Stimulated activated naive B cell treated with anti-CD40 and anti-IgM and Interleukin-4, amounts not matched to agents 10 μg/mL and 1 μg/mL and 100 μg/mL, for 72 hours (primary cell): Measurements from ENCODE around the gene YIF1B.
A peak's percentile ranks its signal among the peaks of the same experiment; 100 is the strongest.

Experiments used
- ATAC-seq, 2 donors: fragments of 150-1000 bp; cut with Tn5 transposase; replicated peaks; 2 replicates each; pipeline ENCODE4 v1.10.0; 2021; ENCODE audit warnings: moderate library complexity in 1 of 2
- DNase-seq: peaks from one replicate; pipeline ENCODE4 v3.0.0; 2021
- H3K27ac Mint-ChIP-seq: one replicate; pipeline ENCODE4 v1.8.0; 2022; ENCODE audit warnings: mild to moderate bottlenecking, mixed read lengths
- H3K27me3 Mint-ChIP-seq, 2 donors: one replicate each; pipeline ENCODE4 v1.8.0; 2022; ENCODE audit warnings: mixed read lengths in 2 of 2
- H3K36me3 Mint-ChIP-seq, 2 donors: one replicate each; pipeline ENCODE4 v1.8.0; 2022; ENCODE audit warnings: mixed read lengths in 2 of 2, mild to moderate bottlenecking in 1 of 2
- H3K4me1 Mint-ChIP-seq, 2 donors: one replicate each; pipeline ENCODE4 v1.8.0; 2022; ENCODE audit warnings: mixed read lengths in 2 of 2, mild to moderate bottlenecking in 1 of 2
- H3K4me3 Mint-ChIP-seq, 2 donors: one replicate each; pipeline ENCODE4 v1.8.0; 2022; ENCODE audit warnings: mild to moderate bottlenecking in 2 of 2, mixed read lengths in 2 of 2, moderate library complexity in 1 of 2
- H3K9me3 Mint-ChIP-seq, 2 donors: one replicate each; pipeline ENCODE4 v1.8.0; 2022; ENCODE audit warnings: mixed read lengths in 2 of 2, mild to moderate bottlenecking in 1 of 2

The YIF1B gene

DNA sequence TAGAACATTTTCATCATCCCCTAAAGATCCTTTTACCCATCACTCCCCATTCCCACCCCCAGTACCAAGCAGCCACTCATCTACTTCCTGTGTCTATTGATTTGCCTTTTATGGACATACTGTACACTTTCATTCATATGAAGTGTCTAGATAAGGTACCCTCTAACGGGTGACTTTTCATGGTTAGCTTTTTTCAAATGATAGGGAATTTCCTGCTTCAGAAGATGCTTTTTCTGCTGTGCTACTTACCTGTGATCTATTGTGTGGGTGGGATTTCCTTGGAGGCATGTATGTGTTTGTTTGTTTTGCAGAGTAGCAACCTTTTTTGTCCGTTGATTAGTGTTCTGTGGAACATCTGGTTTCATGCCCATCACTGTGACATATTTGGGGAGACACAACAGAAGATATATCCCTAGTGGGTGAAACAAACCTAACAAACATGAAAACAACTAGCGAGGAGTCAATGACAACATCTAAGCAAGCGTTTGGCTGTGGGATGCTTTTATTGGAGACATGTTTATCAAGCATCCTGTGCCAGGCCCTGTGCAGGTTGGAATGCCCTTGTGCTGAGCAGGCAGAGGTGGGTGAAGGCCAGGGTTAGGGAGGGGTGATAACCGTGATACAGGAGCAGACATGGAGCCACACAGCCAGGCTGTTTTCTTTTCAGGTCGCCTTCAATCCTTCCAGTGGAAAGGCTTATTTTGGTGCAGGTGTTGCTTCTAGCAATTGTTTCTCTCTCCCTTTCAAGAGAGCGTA lies 33.8 kb downstream of the YIF1B start:
- Mint-ChIP-seq H3K4me3 (no peak overlapping the region), H3K4me1 (peaks cover 32 to 74% of the 10 kb centered on the region in 2 donors), H3K27ac (peak overlapping the region; percentile 3), H3K27me3 (no peaks in the 10 kb centered on the region), H3K9me3 (no peaks in the 10 kb centered on the region), H3K36me3 (peaks cover 43 to 64% of the 10 kb centered on the region in 2 donors)
- ATAC-seq (peak; percentile 39 to 49), DNase-seq (no peak)

DNA sequence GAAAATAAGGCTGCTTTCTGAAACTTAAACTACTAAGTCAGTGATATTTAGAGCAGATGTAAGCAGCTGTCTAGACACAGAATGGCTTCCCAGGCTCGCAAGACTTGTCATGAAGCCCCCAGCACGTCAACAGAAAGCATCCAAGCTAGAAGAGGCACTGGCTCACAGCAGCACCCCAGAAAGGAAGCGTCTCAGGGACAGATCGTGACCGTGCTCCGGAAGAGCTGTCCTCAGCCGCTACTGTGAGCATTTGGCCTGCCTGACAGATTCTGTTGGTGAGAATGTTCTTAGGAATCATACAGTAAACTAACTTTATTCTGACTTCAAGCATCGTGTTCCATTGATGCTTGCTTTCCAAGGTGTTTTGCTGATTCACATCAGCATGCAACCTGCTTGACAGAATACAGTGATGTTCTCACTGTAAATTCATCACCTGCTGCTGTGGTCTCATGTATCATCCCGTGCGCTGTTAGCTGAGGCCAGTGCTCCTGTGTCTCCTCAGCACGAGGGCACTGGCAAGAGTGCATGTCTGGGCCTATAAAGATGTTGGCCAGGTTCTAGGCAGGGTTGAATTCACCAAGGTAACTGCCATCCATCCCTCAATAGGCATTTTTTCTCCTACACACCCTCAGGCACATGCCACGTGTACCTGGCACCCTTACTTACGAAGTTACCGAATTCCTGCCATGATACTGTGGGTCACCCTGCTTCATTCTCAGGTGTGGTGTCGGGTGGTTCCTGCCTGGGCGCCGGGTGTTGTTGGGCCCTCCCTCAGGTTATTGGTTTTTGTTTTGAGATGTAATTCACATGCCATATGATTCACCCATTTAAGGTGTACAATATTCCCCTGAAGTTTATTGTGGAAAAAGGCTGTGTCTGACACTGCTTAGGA lies 35.5 kb downstream of the YIF1B start:
- Mint-ChIP-seq H3K9me3 (no peaks in the 10 kb centered on the region), H3K36me3 (peaks cover 36 to 59% of the 10 kb centered on the region in 2 donors), H3K27me3 (no peaks in the 10 kb centered on the region), H3K4me1 (peaks cover 31 to 70% of the 10 kb centered on the region in 2 donors), H3K27ac (peak overlapping the region; percentile 47), H3K4me3 (no peak overlapping the region)
- ATAC-seq, result no peak
- no peak for DNase-seq

DNA sequence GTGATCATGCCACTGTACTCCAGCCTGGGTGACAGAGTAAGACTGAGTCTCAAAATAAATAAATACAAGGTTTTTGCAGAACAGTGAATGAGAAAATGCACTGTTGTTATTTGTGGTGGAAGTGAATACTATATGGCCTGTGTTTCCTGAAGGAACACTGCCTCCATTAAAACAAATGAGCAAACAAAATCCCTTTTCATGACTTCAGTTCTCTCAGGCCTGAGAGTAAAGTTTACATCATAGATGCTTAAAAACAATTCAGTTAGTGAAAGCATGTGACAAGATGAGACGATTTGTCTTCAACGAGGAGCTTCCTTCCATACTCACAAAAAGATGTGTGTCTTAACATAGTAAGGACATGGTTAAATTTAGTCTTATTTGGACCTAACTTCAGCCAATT lies 37.0 kb downstream of the YIF1B start:
- no peak overlapping the region for H3K4me3 Mint-ChIP-seq
- no peak for DNase-seq
- H3K9me3 Mint-ChIP-seq, result no peaks in the 10 kb centered on the region
- peaks cover 30 to 60% of the 10 kb centered on the region in 2 donors for H3K36me3 Mint-ChIP-seq
- H3K27me3 Mint-ChIP-seq, result no peaks in the 10 kb centered on the region
- peaks cover 27 to 68% of the 10 kb centered on the region in 2 donors for H3K4me1 Mint-ChIP-seq
- no peak for ATAC-seq
- peak overlapping the region; percentile 31 for H3K27ac Mint-ChIP-seq

DNA sequence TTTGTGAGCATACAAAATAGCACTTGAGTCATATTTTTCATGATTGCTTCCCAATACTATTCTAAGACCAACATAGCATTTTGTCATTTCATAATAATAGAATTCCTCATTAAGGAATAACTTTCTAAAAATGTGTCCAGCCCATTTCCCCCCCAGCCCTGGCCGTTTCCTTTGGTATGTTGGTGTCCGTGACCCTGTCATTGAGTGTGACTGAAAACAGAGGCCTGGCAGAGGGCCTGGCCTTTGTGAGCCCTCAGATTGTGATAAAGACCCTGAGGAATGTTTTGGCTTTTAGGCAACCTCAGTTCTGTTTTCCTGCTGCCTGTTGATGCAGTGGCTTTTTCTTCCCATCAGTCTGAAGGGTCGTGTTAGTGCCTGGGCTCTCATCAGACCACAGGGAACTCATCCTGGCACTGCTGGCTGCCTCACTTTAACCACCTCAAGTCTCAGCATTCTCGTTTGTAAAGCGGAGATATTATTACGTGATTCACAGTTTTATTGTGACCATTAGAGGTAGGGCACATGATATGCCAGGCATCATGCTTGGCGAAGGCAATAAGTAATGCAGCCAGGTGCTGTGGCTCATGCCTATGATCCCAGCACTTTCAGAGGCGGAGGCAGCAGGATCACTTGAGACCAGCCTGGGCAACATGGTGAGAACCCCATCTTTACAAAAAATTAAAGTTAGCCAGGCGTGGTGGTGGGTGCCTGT lies 37.6 kb downstream of the YIF1B start:
- no peaks in the 10 kb centered on the region for H3K9me3 Mint-ChIP-seq
- H3K36me3 Mint-ChIP-seq, result peaks cover 32 to 61% of the 10 kb centered on the region in 2 donors
- no peak for ATAC-seq
- peaks cover 29 to 68% of the 10 kb centered on the region in 2 donors for H3K4me1 Mint-ChIP-seq
- H3K27me3 Mint-ChIP-seq, result no peaks in the 10 kb centered on the region
- DNase-seq, result no peak
- H3K4me3 Mint-ChIP-seq, result no peak overlapping the region
- no peak overlapping the region for H3K27ac Mint-ChIP-seq

GRCh38 chr19:38277549-38277948 lies 38.2 kb downstream of the YIF1B start:
- DNase-seq (no peak), ATAC-seq (no peak)
- Mint-ChIP-seq H3K9me3 (no peaks in the 10 kb centered on the region), H3K27me3 (no peaks in the 10 kb centered on the region), H3K4me1 (peaks cover 27 to 65% of the 10 kb centered on the region in 2 donors), H3K27ac (no peak overlapping the region), H3K36me3 (peaks cover 26 to 55% of the 10 kb centered on the region in 2 donors), H3K4me3 (no peak overlapping the region)

DNA sequence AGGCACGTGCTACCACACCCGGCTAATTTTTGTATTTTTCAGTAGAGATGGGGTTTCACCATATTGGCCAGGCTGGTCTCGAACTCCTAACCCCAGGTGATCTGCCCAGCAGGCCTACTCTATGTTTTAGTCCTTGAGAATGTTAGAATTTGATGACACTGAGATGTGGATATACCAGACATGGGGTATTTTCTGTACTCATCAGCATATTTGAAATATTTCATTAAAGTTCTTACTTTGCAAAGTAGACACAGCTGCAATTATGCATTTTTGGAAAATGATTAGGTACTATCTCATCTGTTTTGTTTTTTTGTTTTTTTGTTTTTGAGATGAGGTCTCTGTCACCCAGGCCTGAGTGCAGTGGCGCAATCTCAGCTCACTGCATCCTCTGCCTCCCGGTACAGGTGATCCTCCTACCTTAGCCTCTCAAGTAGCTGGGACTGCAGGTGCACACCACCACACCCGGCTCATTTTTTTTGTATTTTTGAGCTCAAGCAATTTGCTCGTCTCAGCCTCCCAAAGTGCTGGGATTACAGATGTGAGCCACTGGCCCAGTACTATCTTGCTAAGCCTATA lies 38.7 kb downstream of the YIF1B start:
- ATAC-seq (no peak), DNase-seq (no peak)
- H3K4me3 Mint-ChIP-seq, result no peak overlapping the region
- H3K27me3 Mint-ChIP-seq, result no peaks in the 10 kb centered on the region
- peaks cover 29 to 65% of the 10 kb centered on the region in 2 donors for H3K4me1 Mint-ChIP-seq
- no peak overlapping the region for H3K27ac Mint-ChIP-seq
- peaks cover 27 to 57% of the 10 kb centered on the region in 2 donors for H3K36me3 Mint-ChIP-seq
- no peaks in the 10 kb centered on the region for H3K9me3 Mint-ChIP-seq

DNA sequence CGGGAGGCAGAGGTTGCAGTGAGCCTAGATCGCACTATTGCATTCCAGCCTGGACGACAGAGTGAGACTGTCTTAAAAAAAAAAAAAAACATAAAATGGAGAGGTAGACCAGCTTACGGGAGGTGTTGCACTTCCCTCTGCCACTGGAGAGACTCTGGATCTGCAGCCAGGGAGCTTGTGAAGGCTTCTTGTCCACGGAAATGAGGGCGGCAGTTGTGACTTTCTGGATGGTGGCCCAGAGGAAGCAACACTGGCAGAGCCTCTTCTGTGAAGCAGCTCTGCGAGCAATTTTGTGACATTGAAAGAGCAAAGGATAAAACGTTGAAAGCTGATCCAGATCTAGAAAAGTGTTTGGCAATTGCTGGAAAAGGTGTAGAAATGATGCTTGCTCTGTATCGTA lies 41.0 kb downstream of the YIF1B start:
- peaks cover 27 to 66% of the 10 kb centered on the region in 2 donors for H3K4me1 Mint-ChIP-seq
- no peaks in the 10 kb centered on the region for H3K9me3 Mint-ChIP-seq
- peak overlapping the region; percentile 69 for H3K27ac Mint-ChIP-seq
- ATAC-seq (no peak), DNase-seq (no peak)
- H3K36me3 Mint-ChIP-seq, result peaks cover 27 to 58% of the 10 kb centered on the region in 2 donors
- peak overlapping the region in 1 of 2 donors; percentile 30 for H3K4me3 Mint-ChIP-seq
- no peaks in the 10 kb centered on the region for H3K27me3 Mint-ChIP-seq

DNA sequence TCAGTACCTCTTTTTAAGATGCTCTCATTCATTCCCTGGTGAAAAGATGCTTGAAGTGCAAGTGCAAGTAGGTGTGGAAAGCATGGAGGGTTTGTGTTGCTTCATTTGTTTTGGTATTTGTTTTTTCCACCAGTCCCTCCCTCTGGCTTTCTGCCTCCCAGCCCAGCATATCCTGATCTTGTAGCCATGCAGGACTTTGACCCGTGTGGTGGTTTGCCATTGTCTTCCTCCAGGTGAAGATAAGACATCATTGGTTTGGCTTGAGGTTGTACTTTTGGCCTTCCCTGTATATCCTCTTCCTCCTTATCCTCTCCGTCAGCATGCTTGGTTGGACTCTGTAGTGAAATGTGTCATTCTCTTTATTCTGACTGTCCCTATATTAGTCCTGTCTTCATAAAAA lies 42.2 kb downstream of the YIF1B start:
- peaks cover 28 to 74% of the 10 kb centered on the region in 2 donors for H3K4me1 Mint-ChIP-seq
- no peaks in the 10 kb centered on the region for H3K27me3 Mint-ChIP-seq
- peaks cover 33 to 60% of the 10 kb centered on the region in 2 donors for H3K36me3 Mint-ChIP-seq
- DNase-seq, result no peak
- no peak overlapping the region for H3K4me3 Mint-ChIP-seq
- peak overlapping the region; percentile 65 for H3K27ac Mint-ChIP-seq
- H3K9me3 Mint-ChIP-seq, result no peaks in the 10 kb centered on the region
- no peak for ATAC-seq

DNA sequence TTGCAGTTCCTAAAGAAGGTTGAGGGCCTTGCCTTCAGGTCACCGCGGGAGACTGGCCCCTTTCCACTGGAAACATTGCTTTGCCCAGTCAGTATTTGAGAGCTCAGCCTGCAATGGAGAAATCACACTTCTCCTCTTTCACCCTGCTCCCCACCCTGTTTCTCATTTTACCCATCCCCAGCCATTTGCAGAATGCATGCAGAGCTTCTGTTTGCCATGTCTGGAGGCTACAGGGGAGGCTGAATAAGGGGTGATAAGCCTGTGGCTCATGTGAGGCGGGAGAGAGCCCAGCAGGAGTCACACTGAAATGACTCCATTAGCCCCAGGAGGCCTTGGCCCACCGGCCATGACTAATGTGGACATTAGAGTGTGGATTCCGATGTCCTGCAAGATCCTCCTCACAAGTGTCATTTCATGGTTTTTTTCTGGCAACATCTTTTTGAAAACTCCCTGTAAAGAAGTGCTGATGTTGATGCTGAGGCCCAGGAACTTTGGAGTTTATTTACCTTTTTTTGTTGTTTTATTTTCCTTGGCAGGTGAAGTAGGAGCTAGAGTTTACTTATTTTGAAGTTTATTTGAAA lies 45.1 kb downstream of the YIF1B start:
- H3K27ac Mint-ChIP-seq, result no peak overlapping the region
- peaks cover 51 to 70% of the 10 kb centered on the region in 2 donors for H3K36me3 Mint-ChIP-seq

GRCh38 chr19:38268539-38268938 lies 47.2 kb downstream of the YIF1B start:
- Mint-ChIP-seq H3K9me3 (no peaks in the 10 kb centered on the region), H3K27ac (peak overlapping the region; percentile 67), H3K27me3 (no peaks in the 10 kb centered on the region), H3K4me1 (peaks cover 55 to 84% of the 10 kb centered on the region in 2 donors), H3K4me3 (peak overlapping the region; percentile 93 to 95), H3K36me3 (peaks cover 56 to 72% of the 10 kb centered on the region in 2 donors)
- DNase-seq (no peak), ATAC-seq (no peak)

More for the DNA sequence above, 45.1 kb downstream of the YIF1B start:
- Mint-ChIP-seq H3K4me1 (peaks cover 47 to 88% of the 10 kb centered on the region in 2 donors), H3K27me3 (no peaks in the 10 kb centered on the region), H3K9me3 (no peaks in the 10 kb centered on the region), H3K4me3 (no peak overlapping the region)
- DNase-seq (no peak), ATAC-seq (no peak)

DNA sequence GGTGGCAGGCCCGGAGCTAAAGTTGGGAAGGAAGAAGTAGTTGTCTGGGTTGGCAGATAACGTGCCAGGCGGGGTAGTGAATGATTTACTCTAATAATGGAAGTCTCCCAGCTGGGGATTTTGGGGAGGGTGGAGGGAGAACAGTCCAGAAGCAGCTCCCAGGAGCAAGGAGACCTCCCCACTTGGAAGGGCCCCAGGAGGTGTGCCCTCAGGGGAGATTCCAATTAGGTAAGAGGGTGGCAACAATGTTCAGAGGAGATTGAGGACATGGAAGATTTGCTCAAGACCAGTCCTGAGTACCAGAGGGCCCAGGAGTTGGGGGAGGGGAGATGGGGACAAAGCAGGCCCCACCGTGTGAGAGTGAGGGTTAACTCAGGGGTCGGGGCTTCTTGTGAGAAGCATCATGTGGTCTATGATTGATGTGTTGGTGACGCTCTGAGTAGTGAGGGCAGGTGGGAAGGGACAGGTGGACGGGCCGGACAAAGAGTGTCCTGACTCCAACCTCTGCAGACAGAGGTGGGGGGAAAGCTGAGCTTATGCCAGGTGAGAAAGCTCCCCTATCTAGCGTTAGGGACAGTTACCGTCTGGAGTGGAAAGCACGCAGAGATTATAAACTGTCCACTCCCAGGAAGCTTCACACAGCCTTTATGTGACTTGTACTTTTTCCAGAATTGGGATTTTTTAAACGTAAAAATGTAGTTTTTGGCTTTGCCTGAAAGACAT lies 47.8 kb downstream of the YIF1B start:
- Mint-ChIP-seq H3K9me3 (no peaks in the 10 kb centered on the region), H3K36me3 (peaks cover 57 to 72% of the 10 kb centered on the region in 2 donors), H3K27ac (peak overlapping the region; percentile 68), H3K27me3 (no peaks in the 10 kb centered on the region), H3K4me1 (peaks cover 56 to 85% of the 10 kb centered on the region in 2 donors), H3K4me3 (peak overlapping the region; percentile 93 to 95)
- DNase-seq, result no peak
- no peak for ATAC-seq

DNA sequence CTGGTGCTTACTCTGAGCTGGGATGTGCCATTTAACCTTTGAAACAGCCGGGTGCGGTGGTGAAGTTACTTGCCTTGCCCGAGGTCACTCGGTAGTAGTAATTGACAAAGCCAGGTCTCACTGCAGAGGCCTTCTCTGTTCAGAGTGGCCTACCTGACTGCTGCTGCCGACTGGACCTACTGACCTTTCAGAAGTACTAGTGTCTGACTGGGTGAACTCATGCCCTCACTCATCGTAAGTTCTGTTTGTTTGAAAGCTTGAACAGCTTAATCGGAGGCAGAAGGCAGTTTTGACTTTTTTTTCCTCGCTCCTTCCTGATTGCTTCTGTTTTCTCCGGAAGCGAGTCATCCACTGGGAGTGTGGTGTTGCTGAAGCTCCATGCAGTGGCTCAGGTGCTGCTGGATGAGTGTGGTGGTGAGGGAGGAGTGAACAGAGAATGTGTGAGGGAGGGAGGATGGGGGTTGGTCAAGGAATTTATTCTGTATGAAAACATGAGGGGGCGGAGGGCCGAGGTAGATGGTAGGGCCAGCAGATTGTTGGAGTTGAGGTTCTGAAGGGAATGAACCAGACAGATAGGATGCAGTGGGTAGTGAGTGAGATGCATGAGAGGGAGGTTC lies 48.7 kb downstream of the YIF1B start:
- H3K27ac Mint-ChIP-seq, result peak overlapping the region; percentile 76
- no peak for ATAC-seq
- peaks cover 54 to 83% of the 10 kb centered on the region in 2 donors for H3K4me1 Mint-ChIP-seq
- H3K36me3 Mint-ChIP-seq, result peaks cover 52 to 70% of the 10 kb centered on the region in 2 donors
- H3K9me3 Mint-ChIP-seq, result no peaks in the 10 kb centered on the region
- no peaks in the 10 kb centered on the region for H3K27me3 Mint-ChIP-seq
- H3K4me3 Mint-ChIP-seq, result peak overlapping the region; percentile 93 to 95
- DNase-seq, result no peak
